Hematopoietic multipotent progenitor cell treated with erythropoietin and hydrocortisone succinate and interleukin-3 and kit ligand, for 15 days (in vitro differentiated cells): Measurements from ENCODE around the gene MINK1.
A peak's percentile ranks its signal among the peaks of the same experiment; 100 is the strongest.

ENCODE experiments used
- DNase-seq: peaks from one replicate; pipeline ENCODE4 v3.0.0-alpha.2; 2015; ENCODE audit warnings: low spot score

Gene MINK1

DNA sequence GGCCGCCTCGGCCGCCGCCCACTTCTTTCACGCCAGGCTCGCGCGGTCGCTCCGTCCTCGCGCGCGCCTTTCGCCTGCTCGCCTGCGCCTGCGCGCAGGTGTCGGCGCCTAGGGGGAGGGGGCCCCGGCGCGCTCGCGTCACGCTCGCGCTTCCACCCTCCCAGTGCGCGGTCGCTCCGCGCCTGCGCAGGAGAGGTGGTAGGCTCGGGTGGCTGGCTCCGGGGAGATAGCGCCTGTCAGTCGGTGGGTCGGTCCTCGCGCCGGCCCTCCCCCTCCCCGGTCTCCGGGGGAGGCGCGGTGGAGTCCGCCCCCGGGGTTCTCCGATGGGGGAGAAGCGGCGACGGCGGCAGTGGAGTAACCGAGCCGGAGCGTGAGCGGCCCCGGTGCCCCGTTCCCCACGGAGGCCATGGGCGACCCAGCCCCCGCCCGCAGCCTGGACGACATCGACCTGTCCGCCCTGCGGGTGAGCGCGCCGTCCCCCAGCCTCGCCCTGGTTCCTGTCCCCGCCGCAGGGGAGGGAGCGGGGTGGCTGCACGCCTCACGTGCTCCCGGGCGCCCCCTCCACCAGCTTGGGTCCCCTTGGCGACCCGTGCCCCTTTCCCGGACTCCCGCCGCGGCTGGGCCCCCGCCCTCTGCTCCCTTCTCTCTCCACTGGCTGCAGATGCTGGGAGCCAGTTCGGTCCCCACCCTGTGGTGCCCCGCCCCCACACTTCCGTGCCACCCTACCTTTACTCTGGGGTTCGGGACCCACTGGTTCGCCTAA is at the start of gene MINK1:
Gene MINK1, plus strand, starts transcription at position 163 of the 763 bp plus-strand sequence. Its CDS starts 244 bp downstream, at position 407.
- DNase-seq = peak; percentile 93

DNA sequence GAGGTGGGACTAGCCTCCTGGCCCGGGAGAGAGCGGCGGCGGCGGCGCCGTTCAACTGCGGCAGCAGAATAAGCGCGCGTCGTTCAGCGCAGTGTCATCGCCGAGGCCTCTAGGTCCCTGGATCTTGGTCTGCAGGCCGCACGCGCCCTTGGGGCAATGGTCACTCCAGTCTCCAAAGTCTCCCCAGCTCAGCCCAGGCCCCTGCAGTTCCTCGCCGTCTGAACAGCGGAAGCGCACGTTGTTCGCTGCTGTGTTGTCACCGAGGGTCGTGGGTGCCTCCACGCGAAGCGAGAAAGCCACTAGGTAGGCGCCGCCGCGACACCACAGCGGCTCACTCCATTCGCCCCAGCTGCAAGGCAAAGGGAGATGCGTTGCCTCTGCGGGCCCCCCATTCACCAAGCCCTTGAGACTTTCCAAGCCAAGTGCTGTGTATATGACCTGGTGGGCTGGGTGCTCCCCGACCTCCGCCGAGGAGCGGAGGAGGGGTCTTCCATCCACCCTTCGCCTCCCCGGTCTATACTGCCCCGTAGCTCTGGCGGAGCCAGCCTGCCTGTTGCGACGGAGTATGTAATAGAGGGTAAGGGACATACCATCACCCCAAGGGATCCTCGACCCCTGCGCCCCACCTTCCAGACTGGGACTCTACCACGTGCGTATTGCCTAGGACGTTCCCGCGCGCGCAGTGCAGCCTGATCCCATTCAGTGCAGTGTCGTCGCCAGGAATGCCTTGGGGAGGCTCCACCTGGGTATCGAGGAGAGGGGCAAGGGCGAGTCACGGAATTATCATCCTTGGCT is 47.6 kb upstream of the MINK1 start:
- DNase-seq = no peak

DNA sequence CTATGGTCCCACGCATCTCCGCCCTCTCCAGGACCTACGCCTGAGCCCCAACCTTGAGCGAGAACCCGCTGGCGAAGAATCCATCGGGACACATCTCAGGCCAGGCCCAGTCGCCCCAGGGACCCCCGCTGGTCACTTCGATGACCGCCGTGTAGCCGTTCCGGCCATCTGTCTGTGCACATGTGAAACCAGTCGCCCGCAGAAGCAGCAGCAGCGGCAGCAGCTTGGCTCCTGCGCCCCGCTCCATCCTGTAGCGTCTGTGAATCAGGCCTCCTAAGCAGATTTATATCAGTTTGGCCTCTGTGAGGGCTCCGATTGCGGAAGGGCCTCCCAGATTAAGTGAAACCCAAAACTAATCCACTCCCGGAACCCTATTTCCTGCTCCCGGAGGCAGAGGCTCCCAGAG is 47.0 kb upstream of the MINK1 start, which contains the start of gene VMO1:
Gene VMO1, minus strand, starts transcription at position 259 of the 406 bp plus-strand sequence. Its CDS starts 12 bp downstream, at position 247.
- DNase-seq = no peak

DNA sequence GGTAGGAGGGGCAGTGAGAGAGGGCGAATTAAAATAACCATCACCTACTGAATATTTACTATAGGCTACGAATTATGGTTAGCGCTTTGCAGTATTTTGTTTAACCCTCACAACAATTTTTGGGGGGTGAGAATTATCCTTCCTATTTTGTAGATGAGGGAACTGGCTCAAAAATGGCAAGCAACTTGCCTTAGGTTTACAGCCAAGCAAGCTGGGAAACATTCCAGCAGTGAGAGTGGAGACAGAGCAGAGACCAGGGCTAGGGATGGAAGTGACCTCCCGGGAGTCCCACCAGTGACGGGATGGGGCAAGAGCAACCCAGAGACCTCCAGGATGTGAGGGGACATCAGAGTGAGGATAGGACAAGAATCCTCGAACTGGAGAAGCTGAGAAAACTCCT is 46.6 kb upstream of the MINK1 start:
- DNase-seq = no peak

DNA sequence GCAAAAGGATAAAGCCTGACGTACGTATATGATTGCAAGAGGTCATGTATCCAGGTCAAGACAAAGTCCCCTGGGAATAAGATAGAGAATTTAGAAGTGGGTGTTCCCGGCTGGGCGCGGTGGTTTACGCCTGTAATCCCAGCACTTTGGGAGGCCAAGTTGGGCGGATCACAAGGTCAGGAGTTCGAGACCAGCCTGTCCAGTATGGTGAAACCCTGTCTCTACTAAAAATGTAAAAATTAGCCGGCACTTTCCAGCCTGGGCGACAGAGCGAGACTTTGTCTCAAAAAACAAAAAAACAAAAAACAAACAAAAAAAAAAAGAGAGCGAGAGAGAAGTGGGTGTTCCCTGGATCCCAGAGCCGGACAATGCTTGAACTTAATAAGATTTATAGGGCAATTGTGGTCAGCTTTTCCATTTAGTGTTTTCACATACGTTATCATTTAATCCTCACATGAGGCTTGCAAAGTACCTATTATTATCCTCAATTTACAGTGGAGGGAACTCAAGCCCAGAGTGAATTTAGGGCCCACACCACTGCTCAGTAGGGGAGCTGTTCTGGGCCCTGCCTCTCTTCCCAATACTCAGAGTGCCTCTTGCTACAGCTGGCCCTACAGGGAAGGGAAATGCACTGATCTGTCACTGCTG is 44.9 kb upstream of the MINK1 start:
- no peak for DNase-seq

DNA sequence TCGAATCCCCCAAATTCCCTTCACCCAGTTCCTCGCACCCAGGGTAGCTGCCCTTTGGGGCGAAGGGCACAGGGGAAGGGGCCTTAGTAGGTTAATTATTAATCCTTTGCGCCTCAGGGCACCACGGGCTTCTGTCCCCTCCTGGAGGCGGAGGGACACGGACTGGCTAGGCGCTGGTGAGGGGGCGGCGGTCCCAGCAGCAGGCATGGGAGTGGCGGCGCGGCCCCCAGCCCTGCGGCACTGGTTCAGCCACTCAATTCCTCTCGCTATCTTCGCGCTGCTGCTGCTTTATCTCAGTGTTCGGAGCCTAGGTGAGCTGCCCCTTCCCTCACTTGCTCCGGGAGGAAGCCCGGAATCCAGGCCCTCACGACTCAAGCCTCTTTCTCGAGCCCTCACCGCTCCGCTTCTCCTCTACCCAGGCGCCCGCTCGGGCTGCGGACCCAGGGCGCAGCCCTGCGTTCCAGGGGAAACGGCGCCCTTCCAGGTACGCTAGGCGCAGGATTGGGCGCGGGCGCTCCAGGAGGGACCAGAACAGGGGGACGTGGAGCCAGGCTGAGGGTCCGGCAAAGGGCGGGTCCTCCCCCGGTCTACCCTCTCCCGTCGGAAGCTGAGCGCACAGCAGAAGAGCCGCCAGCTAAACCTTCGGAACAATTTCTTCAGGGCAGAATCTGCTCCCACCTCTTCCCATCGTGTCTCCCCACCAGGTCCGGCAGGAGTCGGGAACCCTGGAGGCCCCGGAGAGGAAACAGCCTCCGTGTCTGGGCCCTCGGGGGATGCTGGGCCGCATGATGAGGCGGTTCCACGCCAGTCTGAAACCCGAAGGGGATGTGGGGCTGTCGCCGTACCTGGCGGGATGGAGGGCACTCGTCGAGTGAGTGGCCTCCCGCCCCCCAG is 44.1 kb upstream of the MINK1 start, which contains the start of gene GLTPD2:
Gene GLTPD2, plus strand, starts transcription at position 158 of the 894 bp plus-strand sequence. Its CDS starts 48 bp downstream, at position 206.
- no peak for DNase-seq

DNA sequence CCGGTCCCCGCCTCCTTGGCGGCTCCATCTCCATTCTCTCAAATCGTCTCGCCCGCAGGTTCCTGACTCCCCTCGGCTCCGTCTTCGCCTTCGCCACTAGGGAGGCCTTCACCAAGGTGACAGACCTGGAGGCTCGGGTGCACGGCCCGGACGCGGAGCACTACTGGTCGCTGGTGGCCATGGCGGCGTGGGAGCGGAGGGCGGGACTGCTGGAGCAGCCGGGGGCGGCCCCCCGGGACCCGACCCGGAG is 43.5 kb upstream of the MINK1 start:
- no peak for DNase-seq

DNA sequence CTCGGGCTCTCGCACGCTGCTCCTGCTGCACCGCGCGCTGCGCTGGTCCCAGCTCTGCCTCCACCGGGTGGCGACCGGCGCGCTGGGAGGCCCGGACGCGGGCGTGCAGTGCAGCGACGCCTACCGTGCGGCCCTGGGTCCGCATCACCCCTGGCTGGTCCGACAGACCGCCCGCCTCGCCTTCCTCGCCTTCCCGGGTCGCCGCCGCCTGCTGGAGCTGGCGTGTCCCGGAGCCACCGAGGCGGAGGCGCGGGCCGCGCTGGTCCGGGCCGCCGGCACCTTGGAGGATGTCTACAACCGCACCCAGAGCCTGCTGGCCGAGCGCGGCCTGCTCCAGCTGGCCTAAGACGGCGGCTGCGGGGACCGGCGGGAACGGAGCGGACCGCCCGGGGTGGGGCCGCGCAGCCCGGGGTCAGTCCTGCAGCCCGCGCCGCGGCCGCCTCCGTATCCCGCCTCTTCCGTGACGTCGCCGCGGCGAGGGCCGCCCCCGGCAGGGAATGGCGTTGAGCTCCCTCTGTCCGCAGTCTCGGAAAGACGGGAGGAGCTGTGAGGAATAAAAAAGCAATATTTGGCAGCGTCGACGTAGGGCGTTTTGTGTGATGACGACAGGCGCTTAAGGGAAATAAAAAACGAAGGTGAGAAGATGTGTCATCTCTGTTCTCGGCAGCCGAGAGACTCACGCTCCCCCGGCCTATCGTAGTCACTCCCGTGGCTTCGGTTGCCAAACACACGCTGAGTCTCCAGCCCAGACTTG is 43.0 kb upstream of the MINK1 start:
- DNase-seq = peak; percentile 84

DNA sequence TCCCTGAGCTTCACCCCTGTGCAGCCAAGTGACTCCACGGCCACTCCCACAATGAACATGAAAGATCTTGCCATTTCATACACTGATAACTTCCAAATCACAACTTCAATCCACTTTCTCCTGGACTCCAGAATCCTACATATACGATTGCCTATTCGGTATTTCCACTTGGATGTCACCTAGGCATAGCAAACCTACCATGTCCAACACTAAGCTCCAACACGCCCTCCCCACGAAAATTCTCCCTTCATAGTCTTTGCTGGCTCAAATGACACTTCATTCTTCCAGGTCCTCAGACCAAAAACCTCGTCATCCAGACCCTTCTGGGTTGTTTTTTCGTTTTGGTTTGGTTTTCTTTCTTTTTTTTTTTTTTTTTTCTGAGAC is 42.4 kb upstream of the MINK1 start:
- DNase-seq = no peak

DNA sequence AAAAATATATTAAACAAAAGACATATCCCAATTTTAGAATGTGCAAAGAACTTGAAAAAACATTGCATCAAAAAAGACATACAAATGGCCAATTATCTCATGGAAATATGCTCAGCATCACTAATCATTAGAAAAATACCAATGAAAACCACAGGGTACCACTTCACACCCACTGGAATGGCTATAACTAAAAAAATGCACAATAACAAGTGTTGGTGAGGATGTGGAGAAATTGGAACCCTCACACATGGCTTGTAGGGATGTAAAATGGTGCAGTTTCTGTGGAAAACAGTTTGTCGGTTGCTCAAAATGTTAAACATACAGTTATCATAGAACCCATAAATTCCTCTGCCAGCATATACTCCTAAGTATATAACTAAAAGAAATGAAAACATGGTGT is 38.0 kb upstream of the MINK1 start:
- no peak for DNase-seq

DNA sequence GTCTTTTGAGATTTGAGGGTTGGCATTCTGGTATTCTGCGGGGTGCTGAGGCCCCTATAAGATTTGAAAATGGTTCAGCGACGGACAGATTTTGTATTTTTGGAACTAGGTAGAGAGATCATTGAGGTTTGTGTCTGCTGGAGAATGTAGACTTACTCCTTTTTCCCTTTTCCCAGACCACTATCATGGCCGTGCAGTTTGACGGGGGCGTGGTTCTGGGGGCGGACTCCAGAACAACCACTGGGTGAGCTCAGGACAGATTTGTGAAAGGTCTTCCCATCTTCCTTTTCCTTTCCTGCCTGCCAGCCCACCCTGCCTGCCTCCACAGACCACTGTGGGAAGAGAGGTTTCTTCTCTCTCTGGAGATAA is 36.6 kb upstream of the MINK1 start:
- DNase-seq = peak; percentile 56

DNA sequence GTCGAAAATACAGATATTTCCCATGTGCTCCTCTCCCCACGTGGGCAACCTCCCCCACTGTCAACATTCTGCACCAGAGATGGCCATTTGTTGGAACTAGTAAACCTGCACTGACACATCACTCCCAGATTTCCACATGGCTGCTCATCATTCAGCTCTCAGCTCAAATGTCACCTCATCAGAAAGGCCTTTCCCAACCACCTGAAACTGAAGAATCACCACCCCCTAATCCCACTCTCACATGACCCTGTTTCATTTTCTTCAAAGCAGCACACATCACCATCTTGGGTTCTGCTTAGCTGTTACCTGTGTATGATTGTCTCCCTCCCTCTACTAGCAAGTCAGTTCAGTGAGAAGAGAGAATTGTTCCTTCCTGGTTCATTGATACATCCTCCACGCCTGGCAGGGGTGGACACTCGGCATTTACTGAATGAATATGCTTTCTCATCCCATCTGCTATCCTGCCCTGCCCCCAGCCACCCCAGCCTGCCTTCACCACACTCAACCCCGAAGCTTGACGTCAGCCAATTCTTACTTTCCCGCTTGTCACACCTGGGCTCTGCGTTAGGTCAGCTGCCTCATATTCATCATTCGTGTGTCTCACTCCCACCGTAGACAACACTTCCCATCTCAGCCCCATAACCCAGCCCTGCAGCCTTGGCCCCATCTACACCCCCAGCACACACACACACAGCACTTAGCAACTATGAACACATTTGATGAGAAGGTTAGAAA is 32.5 kb upstream of the MINK1 start:
- no peak for DNase-seq

DNA sequence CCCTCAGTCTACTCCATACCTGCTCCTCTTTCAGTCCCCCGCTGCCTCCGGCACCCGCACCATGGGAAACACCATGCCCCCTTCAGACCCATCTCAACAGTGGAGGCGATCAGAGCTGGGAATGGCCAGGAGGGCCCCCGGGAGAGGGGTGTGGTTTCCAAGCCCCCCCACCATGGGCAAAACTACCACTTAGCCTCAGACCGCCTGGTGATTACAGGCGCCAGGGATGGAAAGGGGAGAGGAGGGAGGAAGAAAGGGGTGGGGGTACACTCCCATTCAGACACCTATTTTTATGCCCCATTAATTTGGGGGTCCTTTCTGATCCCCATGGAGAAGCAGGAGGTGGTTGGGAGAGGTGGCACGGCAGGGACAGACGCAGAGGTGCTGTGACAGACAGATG is 30.9 kb upstream of the MINK1 start, which contains the start of gene C17orf114:
Gene C17orf114, minus strand, starts transcription at position 101 of the 400 bp plus-strand sequence.
- DNase-seq = no peak

DNA sequence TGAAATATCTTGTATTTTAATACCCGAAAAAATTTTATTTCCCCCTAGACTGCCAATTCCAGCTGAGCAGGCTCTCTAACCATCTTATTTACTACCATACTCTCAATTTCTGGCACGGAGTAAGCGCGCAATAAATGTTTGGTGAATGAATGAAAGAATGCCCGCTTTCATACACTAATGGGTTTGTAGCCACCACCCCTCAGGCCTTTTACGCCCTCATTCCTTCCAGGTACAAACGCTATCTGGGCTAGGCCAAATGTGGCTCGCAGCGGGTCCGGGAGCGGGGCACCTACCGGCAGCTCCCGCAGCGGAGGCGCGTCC is 26.7 kb upstream of the MINK1 start:
- DNase-seq = no peak

DNA sequence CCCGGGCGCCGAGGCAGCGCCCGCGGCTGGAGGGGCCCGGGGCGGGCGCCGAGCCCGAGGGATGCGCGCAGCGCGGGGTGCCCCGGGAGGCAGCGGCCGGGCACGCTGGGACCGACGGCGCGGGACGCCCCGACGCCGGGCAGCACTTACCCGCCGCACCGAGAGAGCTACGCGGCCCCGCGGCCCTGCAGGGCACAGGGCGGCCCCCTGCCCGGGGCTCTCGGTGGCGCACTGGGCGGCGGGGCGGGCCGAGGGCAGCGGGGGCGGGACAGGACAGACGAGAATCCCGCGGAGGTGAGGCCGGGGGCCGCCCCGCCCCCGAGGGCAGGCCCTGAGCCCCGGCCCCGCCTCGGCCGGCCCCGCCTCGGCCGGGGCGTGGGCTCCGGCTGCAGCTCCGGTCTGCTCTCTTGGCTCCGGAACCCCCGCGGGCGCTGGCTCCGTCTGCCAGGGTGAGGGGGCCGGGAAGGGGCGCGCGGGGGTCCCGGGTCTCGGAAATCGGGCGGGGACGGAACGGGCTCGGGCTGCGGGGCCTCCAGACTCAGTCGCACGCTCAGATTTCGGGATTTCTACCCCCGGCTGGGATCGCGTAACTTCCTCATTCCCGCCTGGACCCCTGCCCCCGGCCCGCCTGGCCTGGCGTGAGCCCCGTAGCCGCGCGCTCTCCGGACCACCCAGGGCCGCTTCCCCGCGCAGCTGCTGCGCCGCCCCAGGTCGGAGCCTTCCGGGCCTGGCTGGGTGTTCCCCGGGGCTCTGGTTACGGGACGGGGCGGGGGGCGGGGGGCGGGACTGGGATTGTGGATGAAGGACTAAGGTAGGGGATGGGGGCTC is 26.1 kb upstream of the MINK1 start, which contains the start of gene PLD2:
Gene PLD2, plus strand, starts transcription at position 376 of the 828 bp plus-strand sequence. CDS start 621 bp downstream, outside the sequence.
- peak; percentile 69 for DNase-seq

DNA sequence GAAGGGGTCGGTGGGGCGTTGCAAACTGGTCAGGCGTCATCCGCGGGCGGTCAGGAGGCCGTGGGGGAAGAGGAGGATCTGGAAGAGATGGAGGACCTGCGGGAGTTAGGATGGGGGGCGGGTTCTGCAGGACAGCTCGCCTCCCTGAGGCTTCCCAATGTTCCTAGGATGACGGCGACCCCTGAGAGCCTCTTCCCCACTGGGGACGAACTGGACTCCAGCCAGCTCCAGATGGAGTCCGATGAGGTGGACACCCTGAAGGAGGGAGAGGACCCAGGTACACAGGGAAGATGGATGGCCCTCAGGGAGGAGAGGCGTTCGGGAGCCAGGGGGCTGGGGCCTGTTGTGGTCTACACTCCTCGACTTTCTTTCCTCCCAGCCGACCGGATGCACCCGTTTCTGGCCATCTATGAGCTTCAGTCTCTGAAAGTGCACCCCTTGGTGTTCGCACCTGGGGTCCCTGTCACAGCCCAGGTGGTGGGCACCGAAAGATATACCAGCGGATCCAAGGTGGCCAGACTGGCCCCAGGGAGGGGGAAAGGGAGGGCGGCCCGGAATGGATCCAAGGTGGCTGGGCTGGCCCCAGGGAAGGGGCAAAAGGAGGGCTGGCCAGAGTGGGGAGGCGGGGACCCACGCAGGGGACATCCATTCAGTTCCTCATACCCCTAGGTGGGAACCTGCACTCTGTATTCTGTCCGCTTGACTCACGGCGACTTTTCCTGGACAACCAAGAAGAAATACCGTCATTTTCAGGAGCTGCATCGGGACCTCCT is 25.3 kb upstream of the MINK1 start:
- DNase-seq = no peak

DNA sequence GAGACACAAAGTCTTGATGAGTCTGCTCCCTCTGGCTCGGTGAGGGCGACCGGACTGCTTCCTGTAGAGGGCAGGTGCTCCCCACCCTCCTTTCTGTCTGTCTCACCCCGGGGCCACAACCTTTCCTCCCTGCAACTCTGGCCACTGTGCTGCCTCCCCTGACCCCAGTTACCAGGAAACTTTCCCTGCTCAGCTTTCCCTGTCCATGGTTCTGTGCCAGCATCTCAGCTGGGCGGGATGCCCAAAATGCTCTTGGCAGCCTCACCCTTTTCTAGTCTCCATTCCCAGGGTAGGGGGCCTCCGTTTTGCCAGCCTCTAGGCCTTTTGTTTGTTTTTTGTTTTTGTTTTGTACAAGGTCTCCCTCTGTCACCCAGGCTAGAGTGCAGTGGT is 24.8 kb upstream of the MINK1 start:
- no peak for DNase-seq

DNA sequence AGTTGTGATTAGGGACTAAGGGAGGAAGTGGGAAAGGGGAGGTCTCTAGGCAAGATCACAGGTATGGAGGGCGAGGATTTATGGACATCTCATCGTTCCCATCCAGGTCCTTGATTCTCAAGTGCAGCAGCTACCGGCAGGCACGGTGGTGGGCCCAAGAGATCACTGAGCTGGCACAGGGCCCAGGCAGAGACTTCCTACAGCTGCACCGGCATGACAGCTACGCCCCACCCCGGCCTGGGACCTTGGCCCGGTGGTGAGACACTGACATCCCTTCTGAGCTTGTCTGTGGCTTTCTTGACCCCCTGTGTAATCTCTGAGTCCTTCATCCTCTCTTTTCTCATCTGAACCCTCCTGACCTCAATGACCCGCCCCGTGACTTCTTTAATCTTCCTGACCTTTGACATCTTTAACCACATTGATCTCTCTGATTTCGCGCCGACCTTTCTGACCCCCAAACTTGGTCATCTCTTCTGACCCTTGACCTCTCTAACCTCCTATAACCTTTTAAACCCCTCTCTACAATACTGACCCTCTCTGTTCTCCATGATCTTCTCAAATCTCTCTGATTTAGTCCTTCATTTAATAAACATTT is 22.3 kb upstream of the MINK1 start:
- DNase-seq = peak; percentile 27
